B cell (primary cell): Measurements from ENCODE around the gene SDF2L1. TPM values are rescaled to one million over a fixed set of nuclear protein-coding genes. Genes with fewer than 3 reads are reported as not detected.

Source experiments
- ATAC-seq: fragments of 200-7000 bp; cut with Tn5 transposase; one replicate; pipeline ENCODE4 v1.10.0; 2021; ENCODE audit warnings: low read depth, mild to moderate bottlenecking, moderate number of reproducible peaks, moderate library complexity
- CTCF ChIA-PET: fragments of 350-600 bp; sonication (Branson Sonifier 250); formaldehyde crosslinking; loops from one replicate; lab custom pipeline; 2021; ENCODE audit warnings: antibody characterized with exemption, inconsistent platforms; lab: Charles Lee
- POLR2A ChIA-PET: fragments of 350-600 bp; sonication (Branson Sonifier 250); formaldehyde crosslinking; loops from one replicate; lab custom pipeline; 2021; ENCODE audit warnings: antibody characterized with exemption; lab: Charles Lee
- DNase-seq: peaks from one replicate; pipeline ENCODE4 v3.0.0; 2013
- H2AFZ ChIP-seq: 2 replicates; pipeline ENCODE4 v1.6.1; 2012; ENCODE audit warnings: mild to moderate bottlenecking, low read depth, low read length; ENCODE audit not compliant: insufficient read depth, poor library complexity, severe bottlenecking
- H3K27ac ChIP-seq, 2 donors: 1 replicate in 1 of 2; 2 replicates in 1 of 2; pipeline ENCODE4 v1.5.1; 2012 to 2013; ENCODE audit warnings: low read length in 2 of 2, mild to moderate bottlenecking in 2 of 2, moderate library complexity in 1 of 2
- H3K27me3 ChIP-seq, 4 experiments: fragments of 200-600 bp in 1 of 4; sonication (generic) in 1 of 4; replicated peaks in 1 of 4; 1 replicate in 2 of 4; 2 replicates in 2 of 4; pipeline versions ENCODE4 v1.6.1 to v1.7.0; 2013 to 2016; ENCODE audit warnings: low read length in 3 of 4, mild to moderate bottlenecking in 2 of 4, mixed read lengths in 1 of 4, moderate library complexity in 1 of 4; ENCODE audit not compliant: insufficient read depth in 4 of 4, control insufficient read depth in 3 of 4; ENCODE audit errors: control extremely low read depth in 1 of 4
- H3K36me3 ChIP-seq, 2 experiments: replicated peaks in 1 of 2; 1 replicate in 1 of 2; 2 replicates in 1 of 2; pipeline versions ENCODE4 v1.6.1 to v1.7.1; 2013; ENCODE audit warnings: low read length in 1 of 2; ENCODE audit not compliant: insufficient read depth in 2 of 2, control insufficient read depth in 1 of 2; ENCODE audit errors: control extremely low read depth in 1 of 2, extremely low read depth in 1 of 2
- H3K4me1 ChIP-seq, 2 donors: fragments of 200-600 bp in 1 of 2; sonication (generic) in 1 of 2; 1 replicate in 1 of 2; 2 replicates in 1 of 2; pipeline versions ENCODE4 v1.5.1 to v1.6.1; 2013 to 2017; ENCODE audit warnings: low read length in 2 of 2; ENCODE audit not compliant: control insufficient read depth in 2 of 2, insufficient read depth in 2 of 2
- H3K4me2 ChIP-seq: replicated peaks from 2 replicates; pipeline ENCODE3; 2012; ENCODE audit warnings: mild to moderate bottlenecking, low read depth, low read length; ENCODE audit not compliant: poor library complexity, severe bottlenecking
- H3K4me3 ChIP-seq, 5 experiments: fragments of 200-600 bp in 1 of 5; sonication (generic) in 1 of 5; 1 replicate in 3 of 5; 2 replicates in 2 of 5; pipeline versions ENCODE4 v1.5.1 to v1.7.0; 2011 to 2016; ENCODE audit warnings: low read length in 4 of 5, mild to moderate bottlenecking in 4 of 5, low read depth in 2 of 5, control low read depth in 1 of 5, moderate library complexity in 1 of 5; ENCODE audit not compliant: insufficient read depth in 1 of 5; ENCODE audit errors: control extremely low read depth in 1 of 5, extremely low read depth in 1 of 5
- H3K79me2 ChIP-seq: fragments of 200-600 bp; sonication (generic); one replicate; pipeline ENCODE4 v1.6.0; 2016; ENCODE audit warnings: low read length; ENCODE audit not compliant: control insufficient read depth, insufficient read depth
- H3K9ac ChIP-seq: fragments of 200-600 bp; sonication (generic); 2 replicates; pipeline ENCODE4 v1.6.1; 2017; ENCODE audit warnings: mild to moderate bottlenecking, low read length, moderate library complexity
- H3K9me3 ChIP-seq, 3 donors: one replicate each; pipeline versions ENCODE4 v1.6.1 to v1.7.1; 2013; ENCODE audit warnings: low read length in 2 of 3; ENCODE audit not compliant: control insufficient read depth in 2 of 3, insufficient read depth in 1 of 3; ENCODE audit errors: control extremely low read depth in 1 of 3
- H4K20me1 ChIP-seq: 2 replicates; pipeline ENCODE4 v1.6.0; 2012; ENCODE audit warnings: mild to moderate bottlenecking, low read length; ENCODE audit not compliant: insufficient read depth, control insufficient read depth, poor library complexity, severe bottlenecking
- H3K27ac Mint-ChIP-seq: one replicate; pipeline ENCODE4 v1.8.0; 2021; ENCODE audit warnings: mixed read lengths
- H3K27me3 Mint-ChIP-seq: one replicate; pipeline ENCODE4 v1.8.0; 2021; ENCODE audit warnings: mixed read lengths
- H3K4me1 Mint-ChIP-seq: one replicate; pipeline ENCODE4 v1.8.0; 2021; ENCODE audit warnings: mixed read lengths
- H3K4me3 Mint-ChIP-seq: one replicate; pipeline ENCODE4 v1.8.0; 2021; ENCODE audit warnings: mixed read lengths
- H3K9me3 Mint-ChIP-seq: one replicate; pipeline ENCODE4 v1.8.0; 2022; ENCODE audit warnings: mixed read lengths; ENCODE audit not compliant: insufficient read depth
- EZH2 ChIP-seq: IDR thresholded peaks from 2 replicates; pipeline ENCODE4 v1.6.1; 2012; ENCODE audit warnings: borderline replicate concordance, low read depth, mild to moderate bottlenecking, moderate library complexity, low read length; ENCODE audit not compliant: insufficient read depth, poor library complexity, severe bottlenecking
- WGBS: methylation state at CpG from one replicate; pipeline ENCODE4 v1.1.5; 2013; ENCODE audit warnings: missing lambda C conversion rate; ENCODE audit not compliant: insufficient coverage; 5-methylcytosine and 5-hydroxymethylcytosine counted together
- intact Hi-C: fragments of 100-400 bp; cut with micrococcal nuclease; formaldehyde crosslinking; loops from one replicate; pipeline ENCODE4 v1.10.0; 2022
- polyA plus RNA-seq: library from polyadenylated mRNA; depleted of rRNA; stranded (reverse); fragments of >200 nt; gene quantifications from 2 replicates; pipeline ENCODE4 v1.2.3, GENCODE V29; 2012
- total RNA-seq, 2 donors: library from RNA; stranded (reverse); fragments of 120-200 nt in 1 of 2; gene quantifications; 1 replicate in 1 of 2; 2 replicates in 1 of 2; pipeline versions ENCODE4 v1.2.3 to v1.2.4, GENCODE V29; 2013 to 2022
- TF ChIP-seq, protein P1 (sequence below): fragments of 200-600 bp; IDR thresholded peaks from one replicate; pipeline ENCODE4 v1.8.0; 2022; ENCODE audit warnings: antibody characterized with exemption, mild to moderate bottlenecking

Gene SDF2L1
- total and polyA plus RNA-seq, 2 donors (not counting 1 experiment from before 2014, with no cell fraction given): 15.2 to 23.5 TPM

DNA sequence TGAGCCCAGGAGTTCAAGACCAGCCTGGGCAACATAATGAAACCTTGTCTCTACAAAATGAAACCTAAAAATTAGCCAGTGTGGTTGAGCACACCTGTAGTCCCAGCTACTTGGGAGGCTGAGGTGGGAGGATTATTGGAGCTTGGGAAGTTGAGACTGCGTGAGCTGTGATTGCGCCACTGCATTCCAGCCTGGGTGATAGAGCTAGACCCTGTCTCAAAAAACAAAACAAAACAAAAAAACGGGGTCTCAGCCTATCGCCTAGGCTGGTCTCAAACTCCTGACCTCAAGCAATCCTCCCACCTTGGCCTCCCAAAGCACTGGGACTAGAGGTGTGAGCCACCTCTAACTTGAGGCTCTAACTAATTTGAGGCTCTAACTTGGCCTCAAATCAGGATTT lies 37.3 kb downstream of the SDF2L1 start:
- Histone ChIP-seq H3K4me2 (no peak overlapping the region), H3K9ac (no peak overlapping the region), H3K4me1 (no peaks in the 10 kb centered on the region), H3K9me3 (no peaks in the 10 kb centered on the region), H3K27ac (no peak overlapping the region), H4K20me1 (peaks cover 14% of the 10 kb centered on the region), H3K36me3 (peaks cover 0 to 48% of the 10 kb centered on the region in 2 experiments), H2AFZ (no peak overlapping the region), H3K79me2 (peaks cover 15% of the 10 kb centered on the region), H3K27me3 (no peaks in the 10 kb centered on the region), H3K4me3 (no peak overlapping the region)
- intact Hi-C loops: no loop called here
- H3K27me3 Mint-ChIP-seq: no peaks in the 10 kb centered on the region
- H3K9me3 Mint-ChIP-seq: no peaks in the 10 kb centered on the region
- H3K4me1 Mint-ChIP-seq: no peaks in the 10 kb centered on the region
- ChIA-PET POLR2A (no interaction called here), CTCF (interaction anchor here (0.8 kb wide), 1 partner anchor 1575 kb away, joined by 3 read pairs; no protein-coding TSS in a partner anchor)
- DNase-seq: no peak
- WGBS: 100% methylated on average over 2 of the region's 4 CpGs
- H3K4me3 Mint-ChIP-seq: no peak overlapping the region
- TF ChIP-seq EZH2: no peak
- TF ChIP-seq, protein P1, sequence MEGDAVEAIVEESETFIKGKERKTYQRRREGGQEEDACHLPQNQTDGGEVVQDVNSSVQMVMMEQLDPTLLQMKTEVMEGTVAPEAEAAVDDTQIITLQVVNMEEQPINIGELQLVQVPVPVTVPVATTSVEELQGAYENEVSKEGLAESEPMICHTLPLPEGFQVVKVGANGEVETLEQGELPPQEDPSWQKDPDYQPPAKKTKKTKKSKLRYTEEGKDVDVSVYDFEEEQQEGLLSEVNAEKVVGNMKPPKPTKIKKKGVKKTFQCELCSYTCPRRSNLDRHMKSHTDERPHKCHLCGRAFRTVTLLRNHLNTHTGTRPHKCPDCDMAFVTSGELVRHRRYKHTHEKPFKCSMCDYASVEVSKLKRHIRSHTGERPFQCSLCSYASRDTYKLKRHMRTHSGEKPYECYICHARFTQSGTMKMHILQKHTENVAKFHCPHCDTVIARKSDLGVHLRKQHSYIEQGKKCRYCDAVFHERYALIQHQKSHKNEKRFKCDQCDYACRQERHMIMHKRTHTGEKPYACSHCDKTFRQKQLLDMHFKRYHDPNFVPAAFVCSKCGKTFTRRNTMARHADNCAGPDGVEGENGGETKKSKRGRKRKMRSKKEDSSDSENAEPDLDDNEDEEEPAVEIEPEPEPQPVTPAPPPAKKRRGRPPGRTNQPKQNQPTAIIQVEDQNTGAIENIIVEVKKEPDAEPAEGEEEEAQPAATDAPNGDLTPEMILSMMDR: no peak
- no peak for ATAC-seq
- H3K27ac Mint-ChIP-seq: no peak overlapping the region

DNA sequence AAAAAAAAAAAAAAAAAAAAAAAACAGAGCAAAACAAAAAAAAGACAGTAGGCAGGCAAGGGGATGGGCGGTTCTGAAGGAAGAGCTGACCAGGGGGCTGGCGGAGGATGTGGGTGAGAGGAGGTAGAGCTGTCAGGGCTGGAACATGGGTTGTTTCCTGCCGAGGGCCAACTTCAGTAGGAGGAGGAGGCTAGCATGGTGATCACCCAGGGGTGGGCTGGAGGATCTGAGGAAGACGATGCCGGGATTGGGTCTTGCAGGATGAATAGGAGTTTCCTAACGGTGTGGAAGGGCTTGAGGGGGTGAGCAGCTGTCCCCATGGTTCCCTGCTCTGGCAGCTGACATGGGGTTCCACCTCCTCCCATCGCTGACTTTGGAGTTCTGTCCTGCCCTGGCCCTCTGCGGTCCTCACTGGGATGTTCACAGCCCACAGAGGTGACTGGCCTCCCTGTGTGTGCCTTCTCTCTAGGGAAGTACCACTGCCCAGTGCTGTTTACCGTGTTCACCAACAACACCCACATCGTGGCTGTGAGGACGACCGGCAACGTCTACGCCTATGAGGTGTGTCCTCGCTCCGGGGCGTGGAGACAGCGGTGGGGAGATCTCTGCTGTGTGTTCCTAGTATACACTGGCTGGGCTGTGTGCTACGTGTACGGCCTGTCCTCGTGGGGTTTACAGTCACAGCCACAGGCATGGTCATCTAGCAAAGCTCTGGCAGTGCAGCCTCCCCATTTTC lies 38.9 kb downstream of the SDF2L1 start:
- H3K36me3 ChIP-seq: peaks cover 0 to 49% of the 10 kb centered on the region in 2 experiments
- no peak overlapping the region for H2AFZ ChIP-seq
- H4K20me1 ChIP-seq: no peaks in the 10 kb centered on the region
- no peaks in the 10 kb centered on the region for H3K9me3 ChIP-seq
- H3K27me3 ChIP-seq: no peaks in the 10 kb centered on the region
- DNase-seq (no peak), ATAC-seq (no peak)
- H3K4me2 ChIP-seq: no peak overlapping the region
- 99% methylated on average over 21 of the region's 21 CpGs for WGBS
- ChIA-PET POLR2A (interaction anchor here (0.5 kb wide), 1 partner anchor 62 kb away, joined by 4 read pairs; no protein-coding TSS in a partner anchor), CTCF (no interaction called here)
- H3K27ac Mint-ChIP-seq: no peak overlapping the region
- no peaks in the 10 kb centered on the region for H3K4me1 Mint-ChIP-seq
- H3K27ac ChIP-seq: no peak overlapping the region
- no peaks in the 10 kb centered on the region for H3K9me3 Mint-ChIP-seq
- no peaks in the 10 kb centered on the region for H3K27me3 Mint-ChIP-seq
- H3K4me3 ChIP-seq: no peak overlapping the region
- peaks cover 8% of the 10 kb centered on the region for H3K79me2 ChIP-seq
- no peak overlapping the region for H3K9ac ChIP-seq
- intact Hi-C loops: no loop called here
- no peak for TF ChIP-seq EZH2
- TF ChIP-seq, protein P1: no peak
- no peaks in the 10 kb centered on the region for H3K4me1 ChIP-seq
- no peak overlapping the region for H3K4me3 Mint-ChIP-seq
